ENCODE results near the gene GPC3. TPM values are rescaled to one million over a fixed set of nuclear protein-coding genes. Genes with fewer than 3 reads are reported as not detected.

GPC3 gene
- polyA plus RNA-seq, 1 of the 3 experiments (the other 2 are of a cell fraction): 1.4 TPM

DNA sequence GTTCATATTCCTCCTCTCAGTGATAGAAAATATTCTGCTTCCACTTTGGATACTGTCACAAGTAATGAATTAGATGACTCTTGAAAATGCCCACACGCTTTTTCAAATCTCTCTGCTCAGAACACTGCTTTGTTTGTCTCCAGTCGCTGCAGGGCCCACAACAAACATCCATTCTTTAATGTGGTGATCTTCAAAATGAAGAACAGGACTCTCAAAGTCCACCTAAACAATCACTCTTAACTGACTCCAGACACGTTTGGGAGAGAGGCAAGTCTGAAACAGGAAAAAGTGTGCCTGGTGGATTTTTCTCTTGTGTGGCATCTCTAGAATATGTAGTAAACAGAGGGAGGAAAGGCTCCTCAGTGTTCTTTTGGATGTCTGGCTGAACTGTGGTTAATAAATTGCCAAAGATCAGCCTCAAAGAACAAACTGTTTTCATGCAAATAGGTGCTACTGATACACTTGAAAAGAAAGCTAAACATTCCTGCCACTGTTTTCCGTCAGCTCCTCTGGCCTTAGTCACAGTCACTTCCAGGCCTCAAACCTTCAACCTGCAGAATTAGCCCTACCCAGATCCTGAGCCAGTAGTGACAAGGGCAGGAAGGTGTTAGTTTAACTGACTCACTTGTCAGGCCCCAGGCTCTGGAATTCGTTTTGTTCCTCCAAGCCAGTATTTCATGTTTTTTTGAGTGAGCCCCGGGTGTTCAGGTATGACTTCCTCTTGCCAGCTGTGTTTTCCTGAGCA, 310.5 kb downstream of the GPC3 start:
- Histone ChIP-seq H3K9ac (no peak overlapping the region), H3K4me1 (ENCODE audit: control insufficient read depth in 1 of 2, insufficient read depth in 2 of 2, low read depth in 1 of 2, low read length in 1 of 2) (peaks cover 0 to 4% of the 10 kb centered on the region in 2 experiments; a peak in 1 of 4 replicates), H3K27me3 (ENCODE audit: insufficient read depth) (peaks cover 15% of the 10 kb centered on the region; the same call in 1 of the 2 replicates), H3K4me3 (ENCODE audit: low read depth in 2 of 2, low read length in 1 of 2) (no peak overlapping the region), H4K20me1 (ENCODE audit: insufficient read depth) (no peaks in the 10 kb centered on the region), H3K9me3 (no peaks in the 10 kb centered on the region), H3K4me2 (no peak overlapping the region), H3F3A (replicated peaks; ENCODE audit: insufficient read depth) (no peaks in the 10 kb centered on the region), H3K9me2 (no peaks in the 10 kb centered on the region), H2AFZ (ENCODE audit: low read depth) (no peak overlapping the region), H3K79me2 (ENCODE audit: insufficient read depth) (no peaks in the 10 kb centered on the region), H3K36me3 (replicated peaks in 1 of 2; ENCODE audit: control insufficient read depth in 1 of 2, insufficient read depth in 2 of 2, low read length in 1 of 2) (no peaks in the 10 kb centered on the region), H3K27ac (ENCODE audit: low read depth in 2 of 2, low read length in 1 of 2) (no peak overlapping the region; a peak in 1 of 4 replicates)
- DNase-seq: no peak
- 28% methylated on average over 6 of the region's 6 CpGs for WGBS (ENCODE audit: low lambda C conversion rate)
- TF ChIP-seq, protein P1, sequence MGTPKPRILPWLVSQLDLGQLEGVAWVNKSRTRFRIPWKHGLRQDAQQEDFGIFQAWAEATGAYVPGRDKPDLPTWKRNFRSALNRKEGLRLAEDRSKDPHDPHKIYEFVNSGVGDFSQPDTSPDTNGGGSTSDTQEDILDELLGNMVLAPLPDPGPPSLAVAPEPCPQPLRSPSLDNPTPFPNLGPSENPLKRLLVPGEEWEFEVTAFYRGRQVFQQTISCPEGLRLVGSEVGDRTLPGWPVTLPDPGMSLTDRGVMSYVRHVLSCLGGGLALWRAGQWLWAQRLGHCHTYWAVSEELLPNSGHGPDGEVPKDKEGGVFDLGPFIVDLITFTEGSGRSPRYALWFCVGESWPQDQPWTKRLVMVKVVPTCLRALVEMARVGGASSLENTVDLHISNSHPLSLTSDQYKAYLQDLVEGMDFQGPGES (IDR thresholded peaks at IDR 0.05; ENCODE audit: low read depth, low read length): no peak
- TF ChIP-seq FOSL2 (IDR thresholded peaks at IDR 0.05; ENCODE audit: borderline replicate concordance, low read depth) (no peak), FOXM1 (IDR thresholded peaks at IDR 0.05; ENCODE audit: low read depth) (no peak), TAF1 (IDR thresholded peaks at IDR 0.05; ENCODE audit: borderline replicate concordance, low read depth, low read length) (no peak), ELF1 (IDR thresholded peaks at IDR 0.05) (no peak), SMC3 (IDR thresholded peaks at IDR 0.05; ENCODE audit: low read depth, low read length) (no peak), NFIC (IDR thresholded peaks at IDR 0.05; ENCODE audit: borderline replicate concordance) (no peak), MEF2A (IDR thresholded peaks at IDR 0.05; ENCODE audit: borderline replicate concordance, low read depth) (no peak), CHD2 (IDR thresholded peaks at IDR 0.05; ENCODE audit: low read length, partially characterized antibody) (no peak), FOXJ3 (CRISPR knock-in tag; IDR thresholded peaks at IDR 0.05) (no peak), RCOR1 (IDR thresholded peaks at IDR 0.05; ENCODE audit: low read length) (no peak), YY1 (IDR thresholded peaks at IDR 0.05; ENCODE audit: low read depth) (no peak), RXRA (IDR thresholded peaks at IDR 0.05; ENCODE audit: borderline replicate concordance, low read depth) (no peak)
- TF ChIP-seq, protein P2, sequence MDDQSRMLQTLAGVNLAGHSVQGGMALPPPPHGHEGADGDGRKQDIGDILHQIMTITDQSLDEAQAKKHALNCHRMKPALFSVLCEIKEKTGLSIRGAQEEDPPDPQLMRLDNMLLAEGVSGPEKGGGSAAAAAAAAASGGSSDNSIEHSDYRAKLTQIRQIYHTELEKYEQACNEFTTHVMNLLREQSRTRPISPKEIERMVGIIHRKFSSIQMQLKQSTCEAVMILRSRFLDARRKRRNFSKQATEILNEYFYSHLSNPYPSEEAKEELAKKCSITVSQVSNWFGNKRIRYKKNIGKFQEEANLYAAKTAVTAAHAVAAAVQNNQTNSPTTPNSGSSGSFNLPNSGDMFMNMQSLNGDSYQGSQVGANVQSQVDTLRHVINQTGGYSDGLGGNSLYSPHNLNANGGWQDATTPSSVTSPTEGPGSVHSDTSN (IDR thresholded peaks at IDR 0.05): no peak
- TF ChIP-seq, protein P3, sequence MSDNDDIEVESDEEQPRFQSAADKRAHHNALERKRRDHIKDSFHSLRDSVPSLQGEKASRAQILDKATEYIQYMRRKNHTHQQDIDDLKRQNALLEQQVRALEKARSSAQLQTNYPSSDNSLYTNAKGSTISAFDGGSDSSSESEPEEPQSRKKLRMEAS (IDR thresholded peaks at IDR 0.05; ENCODE audit: low read depth): no peak
- TF ChIP-seq, protein P4, sequence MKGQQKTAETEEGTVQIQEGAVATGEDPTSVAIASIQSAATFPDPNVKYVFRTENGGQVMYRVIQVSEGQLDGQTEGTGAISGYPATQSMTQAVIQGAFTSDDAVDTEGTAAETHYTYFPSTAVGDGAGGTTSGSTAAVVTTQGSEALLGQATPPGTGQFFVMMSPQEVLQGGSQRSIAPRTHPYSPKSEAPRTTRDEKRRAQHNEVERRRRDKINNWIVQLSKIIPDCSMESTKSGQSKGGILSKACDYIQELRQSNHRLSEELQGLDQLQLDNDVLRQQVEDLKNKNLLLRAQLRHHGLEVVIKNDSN (IDR thresholded peaks at IDR 0.05; ENCODE audit: borderline replicate concordance, low read depth): no peak
- TF ChIP-seq, protein P5, sequence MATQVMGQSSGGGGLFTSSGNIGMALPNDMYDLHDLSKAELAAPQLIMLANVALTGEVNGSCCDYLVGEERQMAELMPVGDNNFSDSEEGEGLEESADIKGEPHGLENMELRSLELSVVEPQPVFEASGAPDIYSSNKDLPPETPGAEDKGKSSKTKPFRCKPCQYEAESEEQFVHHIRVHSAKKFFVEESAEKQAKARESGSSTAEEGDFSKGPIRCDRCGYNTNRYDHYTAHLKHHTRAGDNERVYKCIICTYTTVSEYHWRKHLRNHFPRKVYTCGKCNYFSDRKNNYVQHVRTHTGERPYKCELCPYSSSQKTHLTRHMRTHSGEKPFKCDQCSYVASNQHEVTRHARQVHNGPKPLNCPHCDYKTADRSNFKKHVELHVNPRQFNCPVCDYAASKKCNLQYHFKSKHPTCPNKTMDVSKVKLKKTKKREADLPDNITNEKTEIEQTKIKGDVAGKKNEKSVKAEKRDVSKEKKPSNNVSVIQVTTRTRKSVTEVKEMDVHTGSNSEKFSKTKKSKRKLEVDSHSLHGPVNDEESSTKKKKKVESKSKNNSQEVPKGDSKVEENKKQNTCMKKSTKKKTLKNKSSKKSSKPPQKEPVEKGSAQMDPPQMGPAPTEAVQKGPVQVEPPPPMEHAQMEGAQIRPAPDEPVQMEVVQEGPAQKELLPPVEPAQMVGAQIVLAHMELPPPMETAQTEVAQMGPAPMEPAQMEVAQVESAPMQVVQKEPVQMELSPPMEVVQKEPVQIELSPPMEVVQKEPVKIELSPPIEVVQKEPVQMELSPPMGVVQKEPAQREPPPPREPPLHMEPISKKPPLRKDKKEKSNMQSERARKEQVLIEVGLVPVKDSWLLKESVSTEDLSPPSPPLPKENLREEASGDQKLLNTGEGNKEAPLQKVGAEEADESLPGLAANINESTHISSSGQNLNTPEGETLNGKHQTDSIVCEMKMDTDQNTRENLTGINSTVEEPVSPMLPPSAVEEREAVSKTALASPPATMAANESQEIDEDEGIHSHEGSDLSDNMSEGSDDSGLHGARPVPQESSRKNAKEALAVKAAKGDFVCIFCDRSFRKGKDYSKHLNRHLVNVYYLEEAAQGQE (IDR thresholded peaks at IDR 0.05; ENCODE audit: low read depth, low read length): no peak
- TF ChIP-seq, protein P6, sequence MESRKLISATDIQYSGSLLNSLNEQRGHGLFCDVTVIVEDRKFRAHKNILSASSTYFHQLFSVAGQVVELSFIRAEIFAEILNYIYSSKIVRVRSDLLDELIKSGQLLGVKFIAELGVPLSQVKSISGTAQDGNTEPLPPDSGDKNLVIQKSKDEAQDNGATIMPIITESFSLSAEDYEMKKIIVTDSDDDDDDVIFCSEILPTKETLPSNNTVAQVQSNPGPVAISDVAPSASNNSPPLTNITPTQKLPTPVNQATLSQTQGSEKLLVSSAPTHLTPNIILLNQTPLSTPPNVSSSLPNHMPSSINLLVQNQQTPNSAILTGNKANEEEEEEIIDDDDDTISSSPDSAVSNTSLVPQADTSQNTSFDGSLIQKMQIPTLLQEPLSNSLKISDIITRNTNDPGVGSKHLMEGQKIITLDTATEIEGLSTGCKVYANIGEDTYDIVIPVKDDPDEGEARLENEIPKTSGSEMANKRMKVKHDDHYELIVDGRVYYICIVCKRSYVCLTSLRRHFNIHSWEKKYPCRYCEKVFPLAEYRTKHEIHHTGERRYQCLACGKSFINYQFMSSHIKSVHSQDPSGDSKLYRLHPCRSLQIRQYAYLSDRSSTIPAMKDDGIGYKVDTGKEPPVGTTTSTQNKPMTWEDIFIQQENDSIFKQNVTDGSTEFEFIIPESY (IDR thresholded peaks at IDR 0.05; ENCODE audit: borderline replicate concordance, low read depth): no peak
- ChIA-PET POLR2A (no interaction called here), CTCF (no interaction called here)

All from SK-N-SH (cell line).